Measurements from ENCODE around the gene PPP1R9B. TPM values are rescaled to one million over a fixed set of nuclear protein-coding genes. Genes with fewer than 3 reads are reported as not detected.

PPP1R9B gene
- total RNA-seq, 1 donor from 2014 or later, result 73.6 TPM

DNA sequence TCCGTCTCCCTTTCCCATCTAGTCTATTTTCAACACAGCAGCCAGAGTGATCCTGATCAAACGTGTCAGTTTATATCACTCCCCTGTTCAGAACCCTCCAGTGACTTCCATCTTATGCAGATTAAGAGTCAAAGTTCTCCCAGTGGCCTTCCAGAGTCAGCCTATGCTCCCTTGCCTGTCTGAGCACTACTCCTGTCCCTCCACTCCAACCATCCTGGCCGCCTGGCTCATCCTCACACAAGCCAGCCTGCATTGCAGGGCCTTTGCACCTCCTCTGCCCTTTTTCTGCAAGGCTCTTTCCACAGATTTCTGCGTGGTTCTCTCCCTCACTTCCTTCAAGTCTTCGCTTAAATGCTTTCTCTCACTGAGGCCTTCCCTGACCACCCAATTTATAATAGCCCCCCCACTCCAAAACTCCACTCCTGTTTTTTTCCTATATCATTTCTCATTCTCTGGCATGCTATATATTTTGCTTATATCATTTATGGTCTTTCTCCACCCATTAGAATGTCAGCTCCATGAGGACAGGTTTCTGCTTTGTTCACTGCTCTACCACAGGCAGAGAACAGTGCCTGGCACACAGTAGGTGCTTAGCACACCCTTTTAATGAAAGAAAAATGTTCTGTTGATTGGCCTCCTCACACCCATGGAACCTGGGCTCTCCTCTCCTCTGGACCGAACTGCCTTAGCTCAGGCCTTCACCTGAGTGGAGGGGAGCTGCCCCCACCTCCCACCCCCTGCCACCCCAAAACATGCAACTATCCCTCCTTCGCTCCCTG is 29.8 kb downstream of the PPP1R9B start:
- H3K79me2 ChIP-seq (ENCODE audit: insufficient read depth, low read length), result no peaks in the 10 kb centered on the region
- FAIRE-seq (no peak), DNase-seq (ENCODE audit: low read depth) (no peak)
- Mint-ChIP-seq H3K36me3 (ENCODE audit: low read depth, unreplicated experiment) (peaks cover 7% of the 10 kb centered on the region), H3K4me1 (ENCODE audit: low read depth, unreplicated experiment) (peaks cover 7% of the 10 kb centered on the region), H3K27ac (ENCODE audit: unreplicated experiment) (no peak overlapping the region), H3K9me3 (ENCODE audit: unreplicated experiment) (peaks cover 2% of the 10 kb centered on the region), H3K27me3 (ENCODE audit: low read depth, unreplicated experiment) (peaks cover 45% of the 10 kb centered on the region), H3K4me3 (ENCODE audit: unreplicated experiment) (no peak overlapping the region)
- H3K9ac ChIP-seq (ENCODE audit: low read length), result no peak overlapping the region
- no peak for TF ChIP-seq EZH2 (IDR thresholded peaks at IDR 0.05; ENCODE audit: insufficient read depth, low read length)
- TF ChIP-seq, protein P1, sequence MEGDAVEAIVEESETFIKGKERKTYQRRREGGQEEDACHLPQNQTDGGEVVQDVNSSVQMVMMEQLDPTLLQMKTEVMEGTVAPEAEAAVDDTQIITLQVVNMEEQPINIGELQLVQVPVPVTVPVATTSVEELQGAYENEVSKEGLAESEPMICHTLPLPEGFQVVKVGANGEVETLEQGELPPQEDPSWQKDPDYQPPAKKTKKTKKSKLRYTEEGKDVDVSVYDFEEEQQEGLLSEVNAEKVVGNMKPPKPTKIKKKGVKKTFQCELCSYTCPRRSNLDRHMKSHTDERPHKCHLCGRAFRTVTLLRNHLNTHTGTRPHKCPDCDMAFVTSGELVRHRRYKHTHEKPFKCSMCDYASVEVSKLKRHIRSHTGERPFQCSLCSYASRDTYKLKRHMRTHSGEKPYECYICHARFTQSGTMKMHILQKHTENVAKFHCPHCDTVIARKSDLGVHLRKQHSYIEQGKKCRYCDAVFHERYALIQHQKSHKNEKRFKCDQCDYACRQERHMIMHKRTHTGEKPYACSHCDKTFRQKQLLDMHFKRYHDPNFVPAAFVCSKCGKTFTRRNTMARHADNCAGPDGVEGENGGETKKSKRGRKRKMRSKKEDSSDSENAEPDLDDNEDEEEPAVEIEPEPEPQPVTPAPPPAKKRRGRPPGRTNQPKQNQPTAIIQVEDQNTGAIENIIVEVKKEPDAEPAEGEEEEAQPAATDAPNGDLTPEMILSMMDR (IDR thresholded peaks at IDR 0.05; ENCODE audit: insufficient read depth, low read depth, low read length), result no peak
- no peaks in the 10 kb centered on the region for H3K27me3 ChIP-seq (ENCODE audit: insufficient read depth, low read length)
- no peaks in the 10 kb centered on the region for H3K9me3 ChIP-seq (ENCODE audit: insufficient read depth, low read depth, low read length)
- H3K4me2 ChIP-seq (ENCODE audit: low read length), result no peak overlapping the region
- H3K4me3 ChIP-seq (ENCODE audit: insufficient read depth, low read depth, low read length), result no peak overlapping the region
- peaks cover 7% of the 10 kb centered on the region for H3K4me1 ChIP-seq (ENCODE audit: insufficient read depth, low read length)
- no peaks in the 10 kb centered on the region for H3K36me3 ChIP-seq (ENCODE audit: insufficient read depth, low read length)
- no peaks in the 10 kb centered on the region for H4K20me1 ChIP-seq (ENCODE audit: insufficient read depth, low read length)
- no peak overlapping the region for H2AFZ ChIP-seq (ENCODE audit: low read depth, low read length)
- no peak overlapping the region for H3K27ac ChIP-seq (ENCODE audit: low read depth, low read length)

DNA sequence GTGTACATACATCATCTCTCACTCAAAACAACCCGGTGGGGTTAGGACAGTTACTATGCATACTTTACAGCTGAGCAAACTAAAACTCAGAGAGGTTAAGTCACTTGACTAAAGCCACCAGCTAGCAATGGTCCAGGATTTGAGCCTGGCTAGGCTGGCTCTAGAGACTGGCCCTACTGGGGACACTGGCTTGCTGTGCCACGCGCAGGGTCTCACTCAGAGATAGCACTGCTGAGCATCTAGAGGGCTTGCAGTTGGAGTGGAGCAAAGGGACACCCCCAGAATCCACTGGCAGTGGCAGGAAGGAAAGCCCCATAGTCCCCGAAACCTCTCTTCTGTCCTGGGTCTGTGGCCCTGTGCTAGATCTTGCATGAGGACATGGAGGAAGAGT is 31.7 kb downstream of the PPP1R9B start:
- Histone ChIP-seq H3K27me3 (ENCODE audit: insufficient read depth, low read length) (no peaks in the 10 kb centered on the region), H3K27ac (ENCODE audit: low read depth, low read length) (no peak overlapping the region), H3K79me2 (ENCODE audit: insufficient read depth, low read length) (no peaks in the 10 kb centered on the region), H3K4me3 (ENCODE audit: insufficient read depth, low read depth, low read length) (no peak overlapping the region), H3K4me2 (ENCODE audit: low read length) (no peak overlapping the region), H3K9me3 (ENCODE audit: insufficient read depth, low read depth, low read length) (no peaks in the 10 kb centered on the region), H3K4me1 (ENCODE audit: insufficient read depth, low read length) (peaks cover 3% of the 10 kb centered on the region), H3K9ac (ENCODE audit: low read length) (no peak overlapping the region), H4K20me1 (ENCODE audit: insufficient read depth, low read length) (no peaks in the 10 kb centered on the region), H3K36me3 (ENCODE audit: insufficient read depth, low read length) (no peaks in the 10 kb centered on the region), H2AFZ (ENCODE audit: low read depth, low read length) (no peak overlapping the region)
- H3K4me1 Mint-ChIP-seq (ENCODE audit: low read depth, unreplicated experiment), result peaks cover 7% of the 10 kb centered on the region
- H3K27ac Mint-ChIP-seq (ENCODE audit: unreplicated experiment), result no peak overlapping the region
- FAIRE-seq (no peak), DNase-seq (ENCODE audit: low read depth) (no peak)
- H3K4me3 Mint-ChIP-seq (ENCODE audit: unreplicated experiment), result no peak overlapping the region
- H3K36me3 Mint-ChIP-seq (ENCODE audit: low read depth, unreplicated experiment), result peaks cover 10% of the 10 kb centered on the region
- TF ChIP-seq, protein P1 (IDR thresholded peaks at IDR 0.05; ENCODE audit: insufficient read depth, low read depth, low read length), result no peak
- no peak for TF ChIP-seq EZH2 (IDR thresholded peaks at IDR 0.05; ENCODE audit: insufficient read depth, low read length)
- H3K9me3 Mint-ChIP-seq (ENCODE audit: unreplicated experiment), result peaks cover 2% of the 10 kb centered on the region
- peaks cover 46% of the 10 kb centered on the region for H3K27me3 Mint-ChIP-seq (ENCODE audit: low read depth, unreplicated experiment)

All from astrocyte (in vitro differentiated cells and primary cell).